Measurements from ENCODE around the gene GPRIN3.
A peak's percentile ranks its signal among the peaks of the same experiment; 100 is the strongest.

Gene GPRIN3

GRCh38 chr4:89197920-89198319 lies 109.7 kb downstream of the GPRIN3 start:
- Histone ChIP-seq H3K9me3 (no peaks in the 10 kb centered on the region), H3K4me1 (peaks cover 24% of the 10 kb centered on the region), H3K36me3 (replicated peaks) (no peaks in the 10 kb centered on the region), H3K27me3 (ENCODE audit: low read depth) (no peaks in the 10 kb centered on the region), H3K4me3 (no peak overlapping the region)
- no peak for DNase-seq (ENCODE audit: low spot score in 2 of 2)
- in situ Hi-C loops (cut with MboI; ENCODE audit: low sequenced_read_pairs), result no loop called here

GRCh38 chr4:89196745-89197144 lies 110.9 kb downstream of the GPRIN3 start:
- Histone ChIP-seq H3K9me3 (no peaks in the 10 kb centered on the region), H3K36me3 (replicated peaks) (no peaks in the 10 kb centered on the region), H3K4me1 (peaks cover 24% of the 10 kb centered on the region), H3K4me3 (no peak overlapping the region), H3K27me3 (ENCODE audit: low read depth) (no peaks in the 10 kb centered on the region)
- peak in 1 of 2 experiments; percentile 36 for DNase-seq (ENCODE audit: low spot score in 2 of 2)
- in situ Hi-C loops (cut with MboI; ENCODE audit: low sequenced_read_pairs), result no loop called here

GRCh38 chr4:89196056-89196674 lies 111.4 kb downstream of the GPRIN3 start:
- Histone ChIP-seq H3K4me1 (peaks cover 24% of the 10 kb centered on the region), H3K9me3 (no peaks in the 10 kb centered on the region), H3K27me3 (ENCODE audit: low read depth) (no peaks in the 10 kb centered on the region), H3K36me3 (replicated peaks) (no peaks in the 10 kb centered on the region), H3K4me3 (no peak overlapping the region)
- in situ Hi-C loops (cut with MboI; ENCODE audit: low sequenced_read_pairs), result no loop called here
- no peak for DNase-seq (ENCODE audit: low spot score in 2 of 2)

- no peak for DNase-seq (ENCODE audit: low spot score in 2 of 2)
- in situ Hi-C loops (cut with MboI; ENCODE audit: low sequenced_read_pairs), result no loop called here
- H3K9me3 ChIP-seq, result no peaks in the 10 kb centered on the region
- peaks cover 24% of the 10 kb centered on the region for H3K4me1 ChIP-seq
- H3K4me3 ChIP-seq, result no peak overlapping the region
- no peaks in the 10 kb centered on the region for H3K27me3 ChIP-seq (ENCODE audit: low read depth)
- no peaks in the 10 kb centered on the region for H3K36me3 ChIP-seq (replicated peaks)
Observed at GRCh38 chr4:89193843-89194242, 113.8 kb downstream of the GPRIN3 start.
